Gastrocnemius medialis (tissue), 4 donors: ENCODE measurements around the gene CCDC201. TPM values are rescaled to one million over a fixed set of nuclear protein-coding genes. Genes with fewer than 3 reads are reported as not detected.

Experiments
- ATAC-seq, 2 donors: fragments of 150-250 bp; one replicate each; pipeline ENCODE4 v1.9.1; 2016
- DNase-seq, 2 donors: peaks; one replicate each; pipeline ENCODE4 v3.0.0-alpha.2; 2019
- H3K27ac ChIP-seq, 4 donors: fragments of 200-600 bp; sonication (generic); 1 replicate in 1 of 4; 2 replicates in 3 of 4; pipeline ENCODE4 v1.5.1; 2016 to 2018; ENCODE audit warnings: mild to moderate bottlenecking in 2 of 4, moderate library complexity in 1 of 4
- H3K27me3 ChIP-seq, 3 donors: fragments of 200-600 bp; sonication (generic) in 2 of 3; 1 replicate in 1 of 3; 2 replicates in 2 of 3; pipeline versions ENCODE4 v1.5.1 to v1.6.0; 2016 to 2019; ENCODE audit warnings: mild to moderate bottlenecking in 1 of 3, moderate library complexity in 1 of 3
- H3K36me3 ChIP-seq, 2 donors: fragments of 200-600 bp; sonication (generic) in 1 of 2; one replicate each; pipeline ENCODE4 v1.5.1; 2017 to 2018
- H3K4me1 ChIP-seq, 2 donors: fragments of 200-600 bp; sonication (generic) in 1 of 2; one replicate each; pipeline ENCODE4 v1.5.1; 2016 to 2017; ENCODE audit warnings: mild to moderate bottlenecking in 2 of 2
- H3K4me3 ChIP-seq, 4 donors: fragments of 200-600 bp; sonication (generic) in 3 of 4; 1 replicate in 1 of 4; 2 replicates in 3 of 4; pipeline ENCODE4 v1.5.1; 2016 to 2019; ENCODE audit warnings: mild to moderate bottlenecking in 2 of 4
- H3K9me3 ChIP-seq, 3 donors: fragments of 200-600 bp; sonication (generic) in 2 of 3; 1 replicate in 1 of 3; 2 replicates in 2 of 3; pipeline ENCODE4 v1.5.1; 2016 to 2019
- POLR2A ChIP-seq, 2 donors: fragments of 450-650 bp; IDR thresholded peaks; one replicate each; pipeline ENCODE4 v1.6.1; 2017; ENCODE audit warnings: antibody characterized with exemption in 2 of 2, mild to moderate bottlenecking in 2 of 2, moderate library complexity in 2 of 2
- in situ Hi-C, 4 donors: fragments of 200-750 bp; cut with MboI; loops; one replicate each; pipeline versions ENCODE4 v1.15.0 to v1.8.0; 2017; ENCODE audit warnings: low sequenced_read_pairs in 4 of 4
- intact Hi-C: fragments of 100-400 bp; cut with DNase I; formaldehyde crosslinking; loops from one replicate; pipeline ENCODE4 v1.15.1; 2023; ENCODE audit warnings: low total_unique reads
- total RNA-seq, 4 donors: library from RNA; depleted of rRNA; stranded (reverse); fragments of >200 nt; gene quantifications; one replicate each; pipeline versions ENCODE4 v1.1.0 to v1.2.3, GENCODE V29; 2016
- TF ChIP-seq, protein P1 (sequence below), 5 experiments: fragments of 450-650 bp in 3 of 5; fragments of 200-600 bp in 2 of 5; sonication (generic) in 2 of 5; IDR thresholded peaks in 4 of 5; conservative IDR thresholded peaks in 1 of 5; 1 replicate in 4 of 5; 2 replicates in 1 of 5; pipeline ENCODE4 v1.5.1; 2016 to 2019; ENCODE audit warnings: antibody characterized with exemption in 5 of 5, mild to moderate bottlenecking in 3 of 5, moderate library complexity in 3 of 5

CCDC201 gene
- total RNA-seq, 4 donors from 2014 or later, result not detected

DNA sequence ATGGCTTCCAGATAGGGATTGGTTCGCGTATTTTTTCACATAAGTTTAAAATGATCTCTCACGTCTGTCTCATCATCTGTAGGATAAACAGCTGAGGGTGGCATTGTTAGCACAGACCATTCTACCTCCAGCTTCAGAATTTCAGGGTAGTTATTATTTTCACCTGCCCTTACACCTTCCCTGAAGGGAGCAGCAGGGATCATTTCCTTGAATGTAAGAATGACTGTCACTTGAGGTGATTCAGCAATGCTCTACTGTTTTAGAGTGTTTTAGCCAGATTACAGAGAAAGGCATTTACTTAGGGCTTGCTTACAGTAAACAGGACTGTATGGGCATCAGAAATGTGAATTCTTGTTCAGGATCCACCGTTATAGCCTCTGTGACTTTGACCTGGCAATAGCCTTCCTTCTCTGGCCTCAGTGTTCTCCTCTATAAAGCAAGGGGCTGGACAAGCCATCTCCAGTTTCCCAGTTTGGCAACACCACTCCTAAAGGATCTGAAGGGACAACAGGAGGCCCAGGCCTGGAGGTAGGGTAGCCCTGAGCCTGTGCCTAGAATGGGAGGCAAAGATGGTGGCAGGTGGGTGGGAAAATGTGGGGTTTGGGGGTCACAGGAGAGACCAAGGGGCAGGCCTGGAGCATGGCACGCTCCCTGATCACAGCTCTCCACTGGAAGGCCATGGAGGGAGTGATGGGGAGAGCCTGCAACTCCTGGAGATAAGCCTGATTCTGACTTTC is 14.2 kb upstream of the CCDC201 start:
- TF ChIP-seq, protein P1, sequence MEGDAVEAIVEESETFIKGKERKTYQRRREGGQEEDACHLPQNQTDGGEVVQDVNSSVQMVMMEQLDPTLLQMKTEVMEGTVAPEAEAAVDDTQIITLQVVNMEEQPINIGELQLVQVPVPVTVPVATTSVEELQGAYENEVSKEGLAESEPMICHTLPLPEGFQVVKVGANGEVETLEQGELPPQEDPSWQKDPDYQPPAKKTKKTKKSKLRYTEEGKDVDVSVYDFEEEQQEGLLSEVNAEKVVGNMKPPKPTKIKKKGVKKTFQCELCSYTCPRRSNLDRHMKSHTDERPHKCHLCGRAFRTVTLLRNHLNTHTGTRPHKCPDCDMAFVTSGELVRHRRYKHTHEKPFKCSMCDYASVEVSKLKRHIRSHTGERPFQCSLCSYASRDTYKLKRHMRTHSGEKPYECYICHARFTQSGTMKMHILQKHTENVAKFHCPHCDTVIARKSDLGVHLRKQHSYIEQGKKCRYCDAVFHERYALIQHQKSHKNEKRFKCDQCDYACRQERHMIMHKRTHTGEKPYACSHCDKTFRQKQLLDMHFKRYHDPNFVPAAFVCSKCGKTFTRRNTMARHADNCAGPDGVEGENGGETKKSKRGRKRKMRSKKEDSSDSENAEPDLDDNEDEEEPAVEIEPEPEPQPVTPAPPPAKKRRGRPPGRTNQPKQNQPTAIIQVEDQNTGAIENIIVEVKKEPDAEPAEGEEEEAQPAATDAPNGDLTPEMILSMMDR (IDR thresholded peaks at IDR 0.05 in 4 of 5, conservative IDR thresholded peaks at IDR 0.05 in 1 of 5), result no peak
- no peak for TF ChIP-seq POLR2A (IDR thresholded peaks at IDR 0.05)
- Histone ChIP-seq H3K9me3 (no peaks in the 10 kb centered on the region), H3K36me3 (no peaks in the 10 kb centered on the region), H3K4me1 (no peaks in the 10 kb centered on the region), H3K4me3 (no peak overlapping the region), H3K27me3 (peaks cover 27 to 38% (median 33%) of the 10 kb centered on the region in 3 donors), H3K27ac (no peak overlapping the region)
- ATAC-seq (no peak), DNase-seq (no peak)
- intact Hi-C loops, result no loop called here
- in situ Hi-C loops, result no loop called here

DNA sequence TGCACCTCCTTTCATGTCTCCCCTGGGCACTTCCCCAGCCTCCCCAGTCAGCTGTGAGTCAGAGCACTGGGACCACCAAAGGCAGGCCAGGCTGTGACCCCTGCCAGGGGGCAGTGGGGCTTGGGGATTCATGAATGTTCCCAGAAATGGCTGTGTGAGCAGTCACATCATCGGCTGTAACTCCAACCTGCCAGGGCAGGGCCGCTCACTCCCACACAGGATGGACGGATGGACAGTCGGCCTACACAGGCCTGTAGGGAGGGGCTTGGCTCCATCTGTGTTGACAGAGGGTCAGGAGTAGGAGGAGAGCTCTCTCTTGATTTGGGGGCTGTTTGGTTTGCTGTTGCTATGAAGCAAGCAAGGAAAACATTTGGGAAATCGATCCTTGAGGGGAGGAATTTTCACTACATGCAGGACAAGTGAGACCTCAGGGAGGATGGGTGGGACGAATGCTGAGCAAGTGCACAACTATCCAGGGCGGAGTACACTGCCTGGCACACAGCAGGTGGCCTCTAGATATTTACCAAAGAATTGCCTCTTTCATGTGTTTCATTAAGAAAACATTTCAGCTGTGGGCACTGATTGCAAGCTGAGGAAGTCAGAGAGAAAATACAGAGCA is 12.5 kb upstream of the CCDC201 start:
- in situ Hi-C loops (no loop called here), intact Hi-C loops (no loop called here)
- H3K27me3 ChIP-seq, result peaks cover 27 to 38% (median 31%) of the 10 kb centered on the region in 3 donors
- no peaks in the 10 kb centered on the region for H3K36me3 ChIP-seq
- no peak for TF ChIP-seq POLR2A (IDR thresholded peaks at IDR 0.05)
- TF ChIP-seq, protein P1 (IDR thresholded peaks at IDR 0.05 in 4 of 5, conservative IDR thresholded peaks at IDR 0.05 in 1 of 5), result no peak
- H3K9me3 ChIP-seq, result no peaks in the 10 kb centered on the region
- H3K4me1 ChIP-seq, result no peaks in the 10 kb centered on the region
- H3K4me3 ChIP-seq, result no peak overlapping the region
- no peak overlapping the region for H3K27ac ChIP-seq
- ATAC-seq (no peak), DNase-seq (no peak)

DNA sequence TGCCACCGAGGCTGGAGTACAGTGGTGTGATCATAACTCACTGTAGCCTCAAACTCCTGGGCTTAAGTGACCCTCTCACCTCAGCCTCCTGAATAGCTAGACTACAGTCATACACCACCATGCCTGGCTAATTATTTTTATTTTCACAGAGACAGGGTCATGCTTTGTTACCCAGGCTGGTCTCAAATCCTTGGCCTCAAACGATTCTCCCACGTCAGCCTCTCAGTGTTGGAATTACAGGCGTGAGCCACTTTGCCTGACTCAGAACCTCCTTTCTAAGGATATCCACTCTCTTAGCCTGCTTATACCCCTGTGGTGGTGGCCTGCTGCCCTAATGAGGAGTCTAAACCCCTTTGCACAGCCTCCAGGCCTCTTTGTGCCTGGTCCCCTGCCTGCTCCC is 11.3 kb upstream of the CCDC201 start:
- in situ Hi-C loops, result no loop called here
- intact Hi-C loops, result no loop called here
- H3K36me3 ChIP-seq, result no peaks in the 10 kb centered on the region
- ATAC-seq (no peak), DNase-seq (no peak)
- H3K4me3 ChIP-seq, result no peak overlapping the region
- no peaks in the 10 kb centered on the region for H3K4me1 ChIP-seq
- peaks cover 25 to 30% (median 27%) of the 10 kb centered on the region in 3 donors for H3K27me3 ChIP-seq
- no peaks in the 10 kb centered on the region for H3K9me3 ChIP-seq
- H3K27ac ChIP-seq, result no peak overlapping the region
- TF ChIP-seq POLR2A (IDR thresholded peaks at IDR 0.05), result no peak
- TF ChIP-seq, protein P1 (IDR thresholded peaks at IDR 0.05 in 4 of 5, conservative IDR thresholded peaks at IDR 0.05 in 1 of 5), result no peak

DNA sequence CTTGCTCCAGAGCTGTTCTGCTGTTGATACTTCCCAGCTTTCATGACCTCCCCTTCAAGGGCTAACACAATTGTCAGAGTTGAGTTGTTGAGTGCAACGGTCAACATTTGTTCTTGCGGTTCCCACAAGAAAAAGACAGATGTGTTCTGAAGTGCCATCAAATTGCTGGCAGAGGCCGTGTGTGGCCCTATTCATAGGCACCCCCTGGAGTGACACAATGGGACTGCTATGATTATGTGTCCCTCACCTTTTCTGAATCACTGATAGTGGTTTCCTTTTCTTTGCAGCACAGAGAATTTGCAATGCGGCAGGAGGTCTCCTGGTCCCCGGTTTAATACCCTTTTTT is 9.6 kb upstream of the CCDC201 start:
- Histone ChIP-seq H3K27me3 (peaks cover 8 to 16% (median 12%) of the 10 kb centered on the region in 3 donors), H3K36me3 (no peaks in the 10 kb centered on the region), H3K9me3 (no peaks in the 10 kb centered on the region), H3K4me3 (no peak overlapping the region), H3K27ac (no peak overlapping the region), H3K4me1 (no peaks in the 10 kb centered on the region)
- in situ Hi-C loops (no loop called here), intact Hi-C loops (no loop called here)
- ATAC-seq, result no peak
- no peak for DNase-seq
- no peak for TF ChIP-seq POLR2A (IDR thresholded peaks at IDR 0.05)
- TF ChIP-seq, protein P1 (IDR thresholded peaks at IDR 0.05 in 4 of 5, conservative IDR thresholded peaks at IDR 0.05 in 1 of 5), result no peak
